ENCODE results near the gene NAA16.
A peak's percentile ranks its signal among the peaks of the same experiment; 100 is the strongest.
"Not testable (repeated sequence)": the region's sequence is repeated elsewhere in the genome, so short reads cannot be mapped to it uniquely, and the experiment has no call there.

Gene NAA16

DNA sequence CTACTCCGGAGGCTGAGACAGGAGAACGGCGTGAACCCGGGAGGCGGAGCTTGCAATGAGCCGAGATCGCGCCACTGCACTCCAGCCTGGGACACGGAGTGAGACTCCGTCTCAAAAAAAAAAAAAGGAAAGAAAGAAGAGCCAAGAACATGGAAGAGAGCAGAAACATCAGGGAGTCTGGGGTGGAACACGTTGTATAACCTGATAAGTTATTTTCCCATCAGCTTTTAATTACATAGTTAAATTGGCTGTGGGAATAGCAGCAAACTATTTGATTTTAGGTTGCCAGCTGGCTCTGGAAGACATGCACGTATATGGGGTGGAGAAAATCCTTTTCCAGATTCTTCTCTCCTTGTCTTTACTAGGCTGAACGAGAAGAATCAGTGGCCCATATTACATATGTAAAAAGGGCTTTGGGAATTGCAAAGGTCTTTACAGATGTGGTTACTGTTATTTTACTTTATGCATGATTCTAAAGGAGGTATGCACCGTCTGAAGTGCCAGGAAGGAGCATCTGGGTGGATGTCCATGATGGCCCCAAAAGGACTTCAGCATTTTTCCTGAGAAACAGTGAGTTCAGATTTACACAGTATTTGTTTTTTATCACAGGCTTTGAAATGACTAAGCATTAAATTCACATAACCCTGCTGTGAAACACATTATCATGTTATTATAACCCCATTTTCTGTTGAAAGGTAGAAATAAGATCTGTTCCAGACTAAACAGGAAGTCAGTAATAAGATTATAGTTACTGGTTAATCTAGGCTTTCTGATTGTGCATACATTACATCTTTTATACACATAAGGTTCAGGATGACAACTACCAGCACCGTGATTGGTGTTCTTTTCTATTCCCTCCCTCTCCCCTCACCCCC lies 4.6 kb upstream of the NAA16 start:
- no peak for DNase-seq

DNA sequence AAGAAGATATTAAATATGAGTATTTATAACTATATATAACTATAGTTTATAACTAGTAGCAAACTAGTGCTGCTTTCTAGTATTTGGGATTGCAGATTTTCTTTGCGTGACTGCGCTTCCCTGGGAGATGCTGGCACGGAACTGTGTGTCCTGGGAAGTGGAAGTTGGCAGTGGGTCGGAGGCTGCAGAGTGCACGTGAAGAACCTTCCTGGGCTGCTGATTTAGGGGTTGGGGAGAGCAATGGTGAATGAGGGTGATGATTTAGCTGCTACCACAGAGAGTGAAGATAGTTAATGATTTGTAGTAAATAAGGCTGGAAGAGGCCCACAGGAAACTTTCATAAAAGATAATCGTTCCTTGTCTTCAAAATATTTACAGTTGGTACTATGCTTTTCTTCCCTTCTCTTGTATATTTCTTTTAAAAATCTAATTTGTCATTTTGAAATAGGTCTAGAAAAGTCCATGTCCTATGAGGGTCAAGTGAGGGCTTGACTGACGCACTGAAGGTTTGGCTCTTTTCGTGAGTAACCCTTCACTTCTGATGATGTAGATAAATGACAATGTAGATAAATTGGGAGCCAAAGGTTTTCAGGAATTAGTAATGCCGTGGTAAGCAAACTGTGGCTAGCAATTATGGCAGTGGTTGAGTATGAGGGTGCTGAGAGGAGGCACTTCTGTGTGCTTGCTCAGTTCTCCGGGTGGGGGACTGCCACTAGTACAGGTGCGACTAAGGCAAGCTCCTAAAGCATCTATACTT lies 3.0 kb upstream of the NAA16 start:
- DNase-seq, result no peak

DNA sequence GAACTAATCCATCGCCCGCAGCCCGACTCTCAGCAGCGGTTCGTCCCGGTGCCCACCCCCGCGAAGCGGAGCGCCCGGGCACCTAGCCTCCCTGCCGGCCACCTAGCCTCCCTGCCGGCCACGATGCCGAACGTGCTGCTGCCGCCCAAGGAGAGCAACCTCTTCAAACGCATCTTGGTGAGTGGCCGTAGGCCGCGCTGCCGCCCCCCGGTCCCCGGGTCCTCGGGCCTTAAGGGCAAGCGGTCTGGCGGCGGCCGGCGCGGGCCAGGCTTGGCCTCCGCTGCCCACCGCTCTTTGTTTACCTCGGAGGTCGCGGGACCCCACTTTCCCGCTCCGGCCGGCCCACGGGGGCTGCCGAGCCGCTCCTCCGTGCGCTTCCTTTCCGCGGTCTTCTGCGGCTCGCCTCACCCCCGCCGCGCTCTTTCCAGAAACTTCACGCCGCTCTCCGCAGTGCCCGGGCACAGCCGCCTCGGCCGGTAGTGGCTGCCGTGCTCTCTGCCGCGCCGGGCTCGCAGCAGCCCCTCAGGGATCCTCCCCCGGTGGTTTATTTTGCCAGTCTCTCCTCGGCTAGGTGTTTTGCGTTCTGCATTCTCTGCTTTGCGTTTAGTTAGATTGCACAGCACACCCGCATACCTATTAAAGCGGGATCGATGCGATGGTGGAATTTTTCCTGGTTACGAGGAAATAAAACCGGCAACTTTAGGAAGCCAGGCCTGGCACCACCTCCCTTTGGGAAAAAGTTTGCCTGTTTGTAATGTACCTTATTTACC lies 524 bp downstream of the NAA16 start:
- peak; percentile 34 to 59 for DNase-seq

DNA sequence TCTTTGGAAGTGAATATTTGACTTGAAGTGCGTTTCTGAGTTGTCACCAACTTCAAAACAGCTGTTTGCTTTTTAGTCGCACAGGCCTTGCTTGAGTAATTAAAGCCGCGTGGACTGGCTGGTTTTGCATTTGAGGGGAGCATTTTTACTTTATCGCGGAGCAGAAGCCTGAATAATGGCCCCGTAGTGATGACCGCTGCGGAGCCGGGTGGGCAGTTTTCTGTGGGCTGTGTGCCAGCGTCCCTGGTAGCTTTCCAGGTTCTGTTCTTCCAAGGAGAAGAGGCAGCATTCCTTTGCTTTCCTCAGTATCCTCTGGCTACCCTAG lies 1.1 kb downstream of the NAA16 start:
- DNase-seq, result peak in 1 of 2 donors; percentile 29

DNA sequence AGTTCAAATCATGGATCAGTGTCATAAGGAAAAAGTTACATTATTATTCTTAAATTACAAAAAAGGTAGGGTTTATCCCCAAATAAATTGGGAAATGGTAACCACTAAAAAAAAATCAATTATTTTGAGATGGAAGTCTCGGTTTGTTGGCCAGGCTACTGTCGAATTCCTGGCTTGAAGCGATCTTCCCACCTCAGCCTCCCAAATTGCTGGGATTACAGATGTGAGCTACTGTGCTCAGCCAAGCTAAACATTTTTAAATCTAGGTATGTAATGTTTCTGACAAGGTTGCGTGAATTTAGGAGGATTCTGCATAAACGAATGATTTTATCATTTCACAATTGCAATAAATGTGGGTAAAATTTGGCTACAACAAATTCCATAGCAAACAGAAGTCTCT lies 2.0 kb downstream of the NAA16 start:
- no peak for DNase-seq

DNA sequence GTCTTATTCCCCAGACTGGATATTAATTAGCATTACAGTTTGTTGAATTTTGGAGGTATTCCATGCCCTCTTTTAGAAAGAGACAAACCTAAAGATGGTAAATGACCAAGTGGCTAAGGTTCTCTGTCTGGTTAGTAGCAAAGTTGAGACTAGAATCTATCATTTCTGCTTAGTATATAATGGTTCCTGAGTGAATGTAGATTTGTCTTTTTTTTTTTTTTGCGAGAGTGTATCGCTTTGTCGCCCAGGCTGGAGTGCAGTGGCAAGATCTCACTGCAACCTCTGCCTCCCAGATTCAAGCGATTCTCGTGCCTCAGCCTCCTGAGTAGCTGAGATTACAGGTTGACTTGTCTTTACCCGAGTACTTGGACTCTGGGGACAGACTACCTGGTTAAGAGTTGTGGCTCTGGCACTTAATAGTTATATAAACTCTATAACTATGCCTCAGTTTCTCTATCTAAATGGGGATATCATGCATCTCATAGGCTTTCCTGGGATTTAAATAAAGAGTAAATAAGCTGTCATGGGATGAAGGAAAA lies 2.7 kb downstream of the NAA16 start:
- DNase-seq, result no peak

DNA sequence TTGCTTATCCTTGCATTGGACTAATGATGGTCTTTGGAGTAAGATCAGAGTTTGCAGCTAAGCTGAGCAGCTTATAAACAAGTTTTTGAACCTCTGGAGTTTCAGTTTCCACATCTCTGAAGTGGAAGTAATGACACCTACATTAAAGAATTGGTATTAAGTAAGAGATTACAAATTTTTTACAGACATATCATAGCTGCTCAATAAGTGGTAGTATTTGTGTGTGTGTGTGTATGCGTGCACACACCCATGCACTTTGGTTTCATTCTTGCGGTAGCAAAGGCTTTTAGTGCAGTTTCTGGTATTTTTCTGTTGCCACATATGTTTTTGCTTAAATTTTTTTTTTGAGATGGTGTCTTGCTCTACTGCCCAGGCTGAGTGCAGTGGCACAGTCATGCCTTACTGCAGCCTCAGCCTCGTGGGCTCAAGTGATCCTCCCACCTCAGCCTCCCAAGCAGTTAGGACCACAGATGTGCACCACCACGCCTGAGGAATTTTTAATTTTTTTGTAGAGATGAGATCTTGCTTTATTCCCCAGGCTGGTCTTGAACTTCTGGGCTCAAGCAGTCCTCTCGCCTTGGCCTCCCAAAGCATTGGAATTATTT lies 4.5 kb downstream of the NAA16 start:
- DNase-seq, result no peak

DNA sequence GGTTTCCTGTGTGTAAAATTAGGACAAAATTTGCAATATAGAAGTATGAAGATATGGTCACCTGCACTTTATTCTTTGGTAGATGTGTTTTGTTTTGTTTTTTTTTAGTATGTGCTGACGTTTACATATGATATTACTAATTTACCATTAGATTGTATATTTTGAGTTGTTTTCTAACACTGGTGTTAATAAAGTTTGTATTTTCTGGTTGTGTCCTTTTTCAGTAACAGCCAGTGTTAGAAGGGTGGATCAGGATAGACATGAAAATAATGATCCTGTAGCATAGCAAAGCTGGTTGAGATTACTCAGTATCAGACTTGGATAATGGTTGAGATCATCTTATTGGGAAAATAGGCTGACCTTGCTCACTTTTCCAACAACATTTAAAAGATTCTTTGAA lies 6.2 kb downstream of the NAA16 start:
- no peak for DNase-seq

DNA sequence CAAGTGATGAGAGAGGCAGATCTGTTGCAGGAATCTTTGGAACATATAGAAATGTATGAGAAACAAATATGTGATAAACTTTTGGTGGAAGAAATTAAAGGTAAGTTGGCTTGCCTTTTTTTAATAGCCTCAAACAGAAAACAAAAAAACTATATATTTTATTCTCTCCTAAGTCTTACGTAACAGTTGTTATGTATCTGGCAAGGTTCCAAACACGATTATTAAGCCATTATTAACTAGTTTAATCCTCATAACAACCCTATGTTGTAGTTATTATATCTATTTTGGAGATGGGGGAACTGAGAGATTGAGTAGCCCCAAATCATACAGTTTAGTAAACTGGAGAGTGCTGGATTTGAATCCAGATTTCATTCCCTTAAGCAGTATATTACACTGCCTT lies 14.7 kb downstream of the NAA16 start:
- DNase-seq, result no peak

DNA sequence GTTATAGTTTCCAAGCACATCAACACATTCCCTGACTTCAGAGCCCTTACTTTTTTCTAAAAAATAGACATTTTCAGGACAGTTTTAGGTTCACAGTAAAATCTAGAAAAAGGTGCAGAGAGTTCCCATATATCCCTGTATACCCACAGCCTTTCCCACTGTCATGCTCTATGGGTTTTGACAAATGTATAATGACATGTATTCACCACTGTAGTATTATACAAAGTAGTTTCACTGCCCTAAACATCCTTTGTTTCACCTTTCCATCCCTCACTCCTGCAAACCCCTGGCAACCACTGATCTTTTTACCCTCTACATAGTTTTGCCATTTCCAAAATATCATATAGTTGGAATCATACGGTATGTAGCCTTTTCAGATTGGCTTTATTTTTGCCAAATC lies 15.6 kb downstream of the NAA16 start:
- DNase-seq, result no peak

DNA sequence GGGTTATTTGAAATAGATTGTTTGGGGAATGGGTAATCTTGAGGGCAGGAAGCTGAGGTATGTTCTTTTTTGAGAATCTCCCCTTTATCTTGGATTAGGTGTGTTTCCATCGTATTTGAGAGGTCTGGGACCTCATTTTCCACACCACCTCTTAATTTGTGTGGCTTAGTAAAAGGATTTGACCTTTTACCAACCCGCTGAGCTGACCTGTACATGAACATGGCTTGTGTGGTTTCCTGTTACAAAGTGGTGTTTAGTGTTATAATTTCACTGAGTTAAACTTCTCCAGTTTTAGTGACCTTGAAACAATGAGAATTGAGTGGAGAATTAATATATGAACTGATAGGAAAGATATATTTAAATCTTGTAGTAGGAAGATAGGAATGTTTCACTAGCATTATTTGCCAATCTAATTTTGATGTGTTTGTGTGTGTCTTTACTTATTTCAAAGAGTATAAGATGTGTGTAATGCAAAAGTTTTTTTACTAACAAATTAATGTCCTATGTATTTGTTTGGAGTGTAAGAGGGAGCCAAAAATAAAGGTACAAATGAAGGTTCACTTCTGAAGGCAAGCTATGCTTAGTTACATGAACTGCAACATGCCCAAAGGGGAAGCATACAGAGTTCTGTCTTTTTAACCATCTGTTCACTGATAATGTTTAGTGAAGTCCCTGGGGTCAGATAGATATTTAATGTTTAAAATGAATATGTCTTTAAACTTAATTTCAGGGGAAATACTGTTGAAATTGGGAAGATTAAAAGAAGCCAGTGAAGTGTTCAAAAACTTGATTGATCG lies 17.1 kb downstream of the NAA16 start:
- peak; percentile 5 to 24 for DNase-seq

DNA sequence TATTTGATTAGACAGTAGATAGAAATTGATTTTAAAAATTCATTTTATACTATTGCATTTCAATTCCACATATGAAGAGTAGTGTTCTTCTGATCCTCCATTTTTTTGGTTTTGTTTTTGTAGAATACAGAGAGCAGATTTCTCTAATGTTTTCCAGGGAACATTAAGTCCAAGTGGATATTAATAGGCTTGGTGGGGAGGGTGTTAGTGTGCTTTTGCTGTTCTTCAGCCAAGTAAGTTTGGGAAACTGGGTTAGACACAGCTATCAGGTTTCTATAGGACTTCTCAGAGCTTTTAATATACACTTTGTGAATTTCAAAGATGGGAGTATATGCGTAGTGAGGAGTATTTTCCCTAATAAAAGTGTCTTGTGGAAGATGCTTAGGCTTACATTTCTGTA lies 21.8 kb downstream of the NAA16 start:
- DNase-seq, result no peak

DNA sequence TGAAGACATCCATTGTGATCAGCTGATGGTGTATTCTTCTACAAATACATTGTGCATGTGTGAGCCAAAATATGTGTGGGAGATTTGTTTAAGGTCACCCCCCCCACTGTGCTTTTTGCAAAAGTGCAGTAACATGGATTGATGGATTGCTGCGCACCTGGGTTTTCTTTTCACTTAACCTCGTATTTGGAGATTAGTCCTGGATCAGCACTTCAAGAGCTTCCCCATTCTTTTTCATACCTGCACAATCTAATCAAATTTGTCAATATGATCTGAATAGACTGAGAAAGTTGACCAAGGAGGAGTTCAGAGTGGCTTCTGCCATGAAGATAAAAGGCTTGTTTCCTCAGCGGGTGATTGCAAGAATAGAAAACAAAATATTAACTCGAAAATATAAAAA lies 23.7 kb downstream of the NAA16 start:
- no peak for DNase-seq

DNA sequence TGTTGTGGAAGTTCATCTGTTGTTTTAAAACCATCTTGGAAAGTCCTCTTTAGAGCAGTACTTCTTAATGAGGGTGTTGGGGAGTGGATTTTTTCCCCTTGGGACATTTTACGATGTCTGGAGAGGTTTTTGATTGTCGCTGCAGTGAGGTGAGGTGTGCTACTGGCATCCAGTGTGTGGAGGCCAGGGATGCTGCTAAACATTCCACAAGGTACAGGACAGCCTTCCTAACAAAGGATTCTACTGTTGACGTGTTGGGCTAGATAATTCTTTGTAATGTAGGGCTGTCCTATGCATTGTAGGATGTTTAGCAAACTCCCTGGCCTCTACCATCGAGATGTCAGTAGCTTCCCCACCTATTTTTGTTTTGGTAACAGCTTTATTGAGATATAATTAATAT lies 33.3 kb downstream of the NAA16 start:
- no peak for DNase-seq

DNA sequence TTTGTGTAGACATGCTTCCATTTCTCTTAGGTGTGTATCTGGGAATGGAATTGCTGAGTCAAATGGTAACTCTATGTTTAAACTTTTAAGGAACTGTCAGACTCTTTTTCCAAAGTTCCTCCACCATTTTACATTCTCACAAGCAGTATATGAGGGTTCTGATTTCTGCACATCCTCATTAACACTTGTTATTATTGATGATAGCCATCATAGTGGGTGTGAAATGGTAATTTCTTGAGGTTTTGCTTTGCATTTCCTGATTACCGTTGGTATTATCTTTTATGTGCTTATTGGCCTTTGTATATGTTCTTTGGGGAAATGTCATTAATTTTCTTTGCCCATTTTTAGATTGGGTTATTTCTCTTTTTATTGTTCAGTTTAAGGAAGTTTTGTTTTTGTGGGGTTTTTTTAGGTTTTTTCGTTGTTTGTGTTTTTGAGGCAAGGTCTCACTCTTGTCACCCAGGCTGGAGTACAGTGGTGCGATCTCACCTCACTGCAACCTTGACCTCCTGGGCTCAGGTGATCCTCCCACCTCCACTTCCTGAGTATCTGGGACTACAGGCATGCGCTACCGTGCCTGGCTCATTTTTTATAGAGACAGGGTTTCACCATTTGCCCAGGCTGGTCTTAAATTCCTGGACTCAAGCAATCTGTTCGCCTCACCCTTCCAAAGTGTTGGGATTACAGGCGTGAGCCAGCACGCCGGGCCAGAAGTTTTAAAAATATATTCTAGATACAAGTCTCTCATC lies 34.3 kb downstream of the NAA16 start:
- DNase-seq, result no peak

DNA sequence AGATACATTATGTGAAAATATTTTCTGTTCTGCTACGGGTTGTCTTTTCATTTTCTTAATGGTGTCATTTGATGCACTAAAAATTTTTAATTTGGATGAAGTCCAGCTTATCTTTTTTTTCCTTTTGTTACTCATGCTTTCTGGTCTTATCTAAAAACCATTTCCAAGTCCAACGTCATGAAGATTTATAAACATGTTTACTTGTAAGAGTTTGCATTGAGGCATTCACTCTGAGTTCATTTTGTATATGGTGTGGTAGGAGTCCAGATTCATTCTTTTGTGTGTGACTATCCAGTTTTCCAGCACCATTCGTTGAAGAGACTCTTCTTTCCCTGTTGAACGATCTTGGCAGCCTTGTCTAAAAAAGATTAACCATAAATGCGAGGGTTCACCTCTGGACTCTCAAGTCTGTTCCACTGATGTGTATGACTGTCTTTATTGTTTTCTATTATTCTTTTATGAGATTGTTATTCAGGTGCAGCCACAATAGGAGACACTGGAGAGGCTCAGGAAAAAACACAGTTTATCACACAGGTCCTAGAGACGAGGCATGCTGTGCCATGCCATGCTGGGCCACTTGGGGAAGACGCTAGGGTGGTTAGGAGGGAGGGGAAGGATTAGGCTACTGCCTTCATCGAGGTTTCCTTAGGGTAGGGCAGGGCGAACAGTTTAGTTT lies 35.0 kb downstream of the NAA16 start:
- DNase-seq, result no peak

DNA sequence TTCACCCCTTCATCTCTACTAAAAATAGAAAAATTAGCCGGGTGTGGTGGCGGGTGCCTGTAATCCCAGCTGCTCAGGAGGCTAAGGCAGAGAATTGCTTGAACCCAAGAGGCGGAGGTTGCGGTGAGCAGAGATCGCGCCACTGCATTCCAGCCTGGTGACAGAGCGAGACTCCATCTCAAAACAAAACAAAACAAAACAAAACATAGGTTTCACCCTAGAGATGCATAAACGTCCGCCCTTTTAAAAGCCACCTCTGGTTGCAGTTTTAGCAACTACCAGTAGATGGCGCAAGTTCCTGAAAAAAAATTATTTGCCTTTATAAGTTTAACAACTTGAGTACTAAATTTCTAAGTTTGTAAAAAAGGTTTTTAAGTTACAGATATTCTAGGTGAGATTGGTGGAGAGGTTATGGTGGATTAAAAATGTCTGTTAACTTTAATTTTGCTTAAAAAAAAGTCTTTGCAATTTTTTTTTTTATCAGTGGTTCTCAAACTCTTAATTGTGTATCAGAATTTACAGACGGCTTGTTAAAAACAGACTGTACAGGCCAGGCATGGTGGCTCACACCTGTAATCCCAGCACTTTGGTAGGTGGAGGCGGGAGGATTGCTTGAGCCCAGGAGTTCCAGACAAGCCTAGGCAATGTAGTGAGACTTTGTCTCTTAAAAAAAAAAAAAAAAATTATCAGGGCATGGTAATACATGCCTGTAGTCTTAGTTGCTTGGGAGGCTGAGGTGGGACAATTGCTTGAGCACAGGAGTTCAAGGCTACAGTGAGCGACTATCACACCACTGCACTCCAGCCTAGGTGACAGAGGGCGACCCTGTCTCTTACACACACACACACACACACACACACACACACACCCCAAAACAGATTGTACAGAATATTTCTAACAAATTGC lies 42.1 kb downstream of the NAA16 start:
- DNase-seq, result peak; percentile 65 to 72

DNA sequence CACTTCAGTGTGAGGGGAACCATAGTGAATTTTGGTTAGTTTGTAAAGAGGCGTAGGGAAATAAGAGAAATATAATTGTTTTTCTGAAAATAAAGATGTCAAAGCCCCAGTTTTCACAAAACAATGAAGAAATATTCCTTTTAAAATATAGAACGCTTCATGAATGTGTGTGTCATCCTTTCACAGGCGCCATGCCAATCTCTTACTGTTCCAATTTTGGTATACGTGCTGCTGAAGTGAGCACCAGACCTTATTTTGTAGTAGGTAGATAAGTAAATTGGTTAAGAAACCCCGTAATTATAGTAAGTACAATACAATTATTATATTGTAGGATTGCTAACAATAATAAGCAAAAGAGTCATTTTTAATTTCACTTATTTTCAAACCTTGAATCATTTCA lies 43.3 kb downstream of the NAA16 start:
- DNase-seq, result no peak

DNA sequence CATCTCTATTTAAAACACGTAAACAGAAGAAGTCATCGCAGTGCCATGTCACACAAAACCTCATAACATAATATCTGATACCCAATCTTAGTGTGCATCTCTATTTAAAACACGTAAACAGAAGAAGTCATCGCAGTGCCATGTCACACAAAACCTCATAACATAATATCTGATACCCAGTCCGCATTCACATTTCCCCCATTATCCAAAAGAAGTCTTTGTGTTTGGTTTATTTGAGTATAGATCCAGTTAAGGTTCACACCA lies 45.2 kb downstream of the NAA16 start:
- DNase-seq, result not testable (repeated sequence)

DNA sequence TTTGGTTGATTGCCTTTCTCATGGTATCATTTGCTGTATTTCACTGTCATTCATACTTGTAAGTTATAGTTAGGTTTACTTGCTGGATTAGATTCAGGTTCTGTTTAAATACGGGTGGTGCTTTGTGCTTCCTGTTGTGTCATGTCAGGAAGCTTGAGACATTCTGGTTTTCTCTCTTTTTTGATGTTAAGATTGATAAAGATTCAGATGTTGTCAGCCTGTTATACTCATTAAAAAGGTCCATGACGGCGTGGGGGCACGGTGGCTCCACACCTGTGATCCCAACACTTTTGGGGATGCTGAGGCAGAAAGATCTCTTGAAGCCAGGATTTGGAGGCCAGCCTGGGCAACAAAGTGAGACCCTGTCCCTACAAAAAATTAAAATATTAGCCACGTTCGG lies 45.7 kb downstream of the NAA16 start:
- peak in 1 of 2 donors; percentile 21 for DNase-seq

Data from inflammatory macrophage (primary cell).